Panc1 (cell line): ENCODE results near the gene MPP3. TPM values are rescaled to one million over a fixed set of nuclear protein-coding genes. Genes with fewer than 3 reads are reported as not detected.

Source experiments
- ATAC-seq: fragments of 200-7000 bp; cut with Tn5 transposase; 2 replicates; pipeline ENCODE4 v1.9.1; 2020; ENCODE audit warnings: mild to moderate bottlenecking, moderate library complexity
- BruUV-seq: library from RNA; stranded (reverse); fragments of 400-500 nt; replicated peaks from 2 replicates; lab custom pipeline; 2021; lab: Mats Ljungman, UMichigan
- CTCF ChIA-PET: fragments of 300-600 bp; sonication (Branson Sonifier 250); formaldehyde crosslinking; loops from one replicate; lab custom pipeline; 2022; ENCODE audit warnings: antibody characterized with exemption; lab: Charles Lee
- POLR2A ChIA-PET: fragments of 300-600 bp; sonication (Branson Sonifier 250); formaldehyde crosslinking; loops from one replicate; lab custom pipeline; 2022; ENCODE audit warnings: antibody characterized with exemption; lab: Charles Lee
- DNase-seq: peaks from one replicate; pipeline ENCODE4 v3.0.0-alpha.2; 2010; ENCODE audit warnings: low read depth, low spot score
- H3K27ac ChIP-seq: 2 replicates; pipeline ENCODE4 v1.5.1; 2011; ENCODE audit warnings: mild to moderate bottlenecking, low read length, inconsistent platforms
- H3K27me3 ChIP-seq: fragments of 200-500 bp; sonication (Bioruptor generic); 2 replicates; pipeline ENCODE4 v1.6.0; 2014; ENCODE audit warnings: low read length, inconsistent platforms; ENCODE audit not compliant: control insufficient read depth, insufficient read depth
- H3K36me3 ChIP-seq: fragments of 200-500 bp; sonication (Bioruptor generic); 2 replicates; pipeline ENCODE4 v1.5.1; 2014; ENCODE audit warnings: inconsistent platforms, mild to moderate bottlenecking, low read length, moderate library complexity; ENCODE audit not compliant: control insufficient read depth, insufficient read depth
- H3K4me1 ChIP-seq: 2 replicates; pipeline ENCODE4 v1.5.1; 2011; ENCODE audit warnings: inconsistent platforms, mild to moderate bottlenecking, low read length, moderate library complexity; ENCODE audit not compliant: control insufficient read depth, insufficient read depth
- H3K4me3 ChIP-seq, 2 experiments: 2 replicates each; pipeline ENCODE4 v1.5.1; 2011 to 2012; ENCODE audit warnings: low read depth in 2 of 2, low read length in 2 of 2, mild to moderate bottlenecking in 2 of 2, inconsistent platforms in 1 of 2, moderate library complexity in 1 of 2
- H3K9me3 ChIP-seq: fragments of 200-500 bp; sonication (Bioruptor generic); 2 replicates; pipeline ENCODE4 v1.5.1; 2014; ENCODE audit warnings: low read depth, mild to moderate bottlenecking, inconsistent platforms, low read length, moderate library complexity; ENCODE audit not compliant: control insufficient read depth, insufficient read depth
- CTCF ChIP-seq: fragments of 450-650 bp; IDR thresholded peaks from 2 replicates; pipeline ENCODE4 v1.5.1; 2017; ENCODE audit warnings: mild to moderate bottlenecking
- POLR2AphosphoS5 ChIP-seq: IDR thresholded peaks from 2 replicates; pipeline ENCODE4 v1.6.1; 2012; ENCODE audit warnings: mild to moderate bottlenecking, low read depth, low read length, moderate library complexity
- SIN3A ChIP-seq: IDR thresholded peaks from 2 replicates; pipeline ENCODE4 v1.6.1; 2012; ENCODE audit warnings: low read depth, mild to moderate bottlenecking, low read length, moderate library complexity, borderline replicate concordance; ENCODE audit not compliant: insufficient read depth
- TCF7L2 ChIP-seq: IDR thresholded peaks from 2 replicates; pipeline ENCODE4 v1.6.1; 2011; ENCODE audit warnings: mild to moderate bottlenecking, low read depth, low read length, inconsistent platforms
- in situ Hi-C: cut with HindIII; loops from 2 replicates; pipeline ENCODE4 v1.10.0; 2016; ENCODE audit warnings: low sequenced_read_pairs, low pct_unique_long_range_greater_than_20kb
- intact Hi-C: fragments of 100-400 bp; cut with micrococcal nuclease; formaldehyde crosslinking; loops from one replicate; pipeline ENCODE4 v1.10.0; 2022; ENCODE audit not compliant: unreplicated experiment
- total RNA-seq: library from RNA; stranded (reverse); gene quantifications from one replicate; pipeline ENCODE4 v1.2.1, GENCODE V29; 2021; ENCODE audit not compliant: unreplicated experiment
- TF ChIP-seq, protein P1 (sequence below), 2 experiments: IDR thresholded peaks; 2 replicates each; pipeline ENCODE4 v1.6.1; 2011 to 2012; ENCODE audit warnings: low read depth in 2 of 2, control low read depth in 1 of 2, low read length in 1 of 2, mild to moderate bottlenecking in 1 of 2, moderate library complexity in 1 of 2; ENCODE audit not compliant: insufficient read depth in 1 of 2

MPP3 gene
- total RNA-seq, 1 experiment from 2014 or later, result 7.1 TPM

- ATAC-seq (no peak), DNase-seq (no peak)
- BruUV-seq, result no TSS peak
- Histone ChIP-seq H3K27me3 (no peaks in the 10 kb centered on the region), H3K4me1 (no peaks in the 10 kb centered on the region), H3K9me3 (no peaks in the 10 kb centered on the region), H3K36me3 (no peaks in the 10 kb centered on the region), H3K4me3 (no peak overlapping the region), H3K27ac (no peak overlapping the region)
- in situ Hi-C loops, result no loop called here
- TF ChIP-seq TCF7L2, result no peak
- ChIA-PET CTCF (no interaction called here), POLR2A (interaction anchor here (0.6 kb wide), 1 partner anchor 73 kb away, joined by 3 read pairs; no protein-coding TSS in a partner anchor)
- intact Hi-C loops, result no loop called here
Measured at GRCh38 chr17:43771463-43771862, 61.5 kb downstream of the MPP3 start.

- Histone ChIP-seq H3K27ac (no peak overlapping the region), H3K4me3 (no peak overlapping the region), H3K27me3 (no peaks in the 10 kb centered on the region), H3K4me1 (no peaks in the 10 kb centered on the region), H3K36me3 (no peaks in the 10 kb centered on the region), H3K9me3 (no peaks in the 10 kb centered on the region)
- no peak for ATAC-seq
- POLR2A ChIA-PET, result no interaction called here
- TF ChIP-seq, protein P1, sequence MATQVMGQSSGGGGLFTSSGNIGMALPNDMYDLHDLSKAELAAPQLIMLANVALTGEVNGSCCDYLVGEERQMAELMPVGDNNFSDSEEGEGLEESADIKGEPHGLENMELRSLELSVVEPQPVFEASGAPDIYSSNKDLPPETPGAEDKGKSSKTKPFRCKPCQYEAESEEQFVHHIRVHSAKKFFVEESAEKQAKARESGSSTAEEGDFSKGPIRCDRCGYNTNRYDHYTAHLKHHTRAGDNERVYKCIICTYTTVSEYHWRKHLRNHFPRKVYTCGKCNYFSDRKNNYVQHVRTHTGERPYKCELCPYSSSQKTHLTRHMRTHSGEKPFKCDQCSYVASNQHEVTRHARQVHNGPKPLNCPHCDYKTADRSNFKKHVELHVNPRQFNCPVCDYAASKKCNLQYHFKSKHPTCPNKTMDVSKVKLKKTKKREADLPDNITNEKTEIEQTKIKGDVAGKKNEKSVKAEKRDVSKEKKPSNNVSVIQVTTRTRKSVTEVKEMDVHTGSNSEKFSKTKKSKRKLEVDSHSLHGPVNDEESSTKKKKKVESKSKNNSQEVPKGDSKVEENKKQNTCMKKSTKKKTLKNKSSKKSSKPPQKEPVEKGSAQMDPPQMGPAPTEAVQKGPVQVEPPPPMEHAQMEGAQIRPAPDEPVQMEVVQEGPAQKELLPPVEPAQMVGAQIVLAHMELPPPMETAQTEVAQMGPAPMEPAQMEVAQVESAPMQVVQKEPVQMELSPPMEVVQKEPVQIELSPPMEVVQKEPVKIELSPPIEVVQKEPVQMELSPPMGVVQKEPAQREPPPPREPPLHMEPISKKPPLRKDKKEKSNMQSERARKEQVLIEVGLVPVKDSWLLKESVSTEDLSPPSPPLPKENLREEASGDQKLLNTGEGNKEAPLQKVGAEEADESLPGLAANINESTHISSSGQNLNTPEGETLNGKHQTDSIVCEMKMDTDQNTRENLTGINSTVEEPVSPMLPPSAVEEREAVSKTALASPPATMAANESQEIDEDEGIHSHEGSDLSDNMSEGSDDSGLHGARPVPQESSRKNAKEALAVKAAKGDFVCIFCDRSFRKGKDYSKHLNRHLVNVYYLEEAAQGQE (IDR thresholded peaks at IDR 0.05; ENCODE audit: insufficient read depth in 1 of 2, low read depth in 2 of 2, low read length in 1 of 2), result no peak
- TF ChIP-seq CTCF (no peak), SIN3A (no peak), TCF7L2 (no peak), POLR2AphosphoS5 (no peak)
- no peak for DNase-seq
- CTCF ChIA-PET, result no interaction called here
- no TSS peak for BruUV-seq
- in situ Hi-C loops (no loop called here), intact Hi-C loops (no loop called here)
Measured at GRCh38 chr17:43770957-43771356, 62.0 kb downstream of the MPP3 start.

DNA sequence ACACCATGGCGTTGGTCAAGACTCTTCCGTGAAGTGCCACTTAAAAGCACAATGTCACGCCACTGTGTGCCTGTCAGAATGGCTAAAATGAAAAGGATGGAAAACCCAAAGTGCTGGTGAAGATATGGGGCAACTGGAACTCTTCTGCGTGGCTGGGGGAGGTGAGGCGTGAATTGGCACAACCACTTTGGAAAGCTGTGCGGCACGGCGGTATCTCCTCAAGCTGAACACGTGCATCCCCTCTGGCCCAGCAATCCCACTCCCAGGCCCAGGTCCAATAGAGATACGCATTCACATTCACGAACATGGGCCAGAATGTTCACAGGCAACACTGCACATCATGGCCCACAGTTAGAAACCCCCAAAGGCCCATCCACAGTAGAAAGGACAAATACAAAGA, 63.1 kb downstream of the MPP3 start:
- BruUV-seq, result no TSS peak
- no peaks in the 10 kb centered on the region for H3K36me3 ChIP-seq
- TF ChIP-seq POLR2AphosphoS5, result no peak
- no peak for TF ChIP-seq SIN3A
- TF ChIP-seq CTCF, result no peak
- no peak for TF ChIP-seq TCF7L2
- TF ChIP-seq, protein P1 (IDR thresholded peaks at IDR 0.05; ENCODE audit: insufficient read depth in 1 of 2, low read depth in 2 of 2, low read length in 1 of 2), result no peak
- ChIA-PET POLR2A (no interaction called here), CTCF (no interaction called here)
- in situ Hi-C loops (no loop called here), intact Hi-C loops (no loop called here)
- H3K4me3 ChIP-seq, result no peak overlapping the region
- H3K4me1 ChIP-seq, result no peaks in the 10 kb centered on the region
- ATAC-seq (no peak), DNase-seq (no peak)
- no peak overlapping the region for H3K27ac ChIP-seq
- H3K27me3 ChIP-seq, result no peaks in the 10 kb centered on the region
- no peaks in the 10 kb centered on the region for H3K9me3 ChIP-seq
